NOMO-1 (cell line): Measurements from ENCODE around the gene KCNAB1.
"Not testable (repeated sequence)": the region's sequence is repeated elsewhere in the genome, so short reads cannot be mapped to it uniquely, and the experiment has no call there.

ENCODE experiments used
- DNase-seq, 2 experiments: peaks; one replicate each; lab custom pipeline; 2025; ENCODE audit not compliant: unreplicated experiment in 2 of 2; lab: John Stamatoyannopoulos, UW

KCNAB1 gene

GRCh38 chr3:156172536-156172935, 52.2 kb downstream of the KCNAB1 start:
- DNase-seq: no peak

GRCh38 chr3:156174229-156174847, 54.0 kb downstream of the KCNAB1 start:
- no peak for DNase-seq

GRCh38 chr3:156175570-156175969, 55.2 kb downstream of the KCNAB1 start:
- DNase-seq: no peak

GRCh38 chr3:156176048-156176447, 55.7 kb downstream of the KCNAB1 start:
- DNase-seq: no peak

GRCh38 chr3:156176629-156177210, 56.3 kb downstream of the KCNAB1 start:
- DNase-seq: no peak

- DNase-seq: no peak
These were observed 59.7 kb downstream of the KCNAB1 start for GRCh38 chr3:156180077-156180476.

- peak; percentile 37 to 60 for DNase-seq
These were observed 61.1 kb downstream of the KCNAB1 start for GRCh38 chr3:156181509-156181908.

GRCh38 chr3:156183396-156183795, 63.0 kb downstream of the KCNAB1 start:
- DNase-seq: no peak

- no peak for DNase-seq
These were observed 63.8 kb downstream of the KCNAB1 start for GRCh38 chr3:156184156-156184555.

GRCh38 chr3:156187146-156187769, 66.9 kb downstream of the KCNAB1 start:
- no peak for DNase-seq

- no peak for DNase-seq
These were observed 68.4 kb downstream of the KCNAB1 start for GRCh38 chr3:156188757-156189156.

- DNase-seq: no peak
These were observed 69.5 kb downstream of the KCNAB1 start for GRCh38 chr3:156189927-156190326.

- not testable (repeated sequence) for DNase-seq
These were observed 74.6 kb downstream of the KCNAB1 start for GRCh38 chr3:156194945-156195344.

GRCh38 chr3:156197152-156197551, 76.8 kb downstream of the KCNAB1 start:
- peak in 1 of 2 experiments; percentile 21 for DNase-seq

GRCh38 chr3:156201411-156202405, 81.3 kb downstream of the KCNAB1 start:
- DNase-seq: no peak

GRCh38 chr3:156206157-156206556, 85.8 kb downstream of the KCNAB1 start:
- DNase-seq: no peak

- DNase-seq: no peak
These were observed 87.7 kb downstream of the KCNAB1 start for GRCh38 chr3:156207802-156208685.

GRCh38 chr3:156209631-156210335, 89.4 kb downstream of the KCNAB1 start:
- no peak for DNase-seq

- no peak for DNase-seq
These were observed 91.2 kb downstream of the KCNAB1 start for GRCh38 chr3:156211583-156211982.
